HL-60/S4 (cell line): ENCODE data around the gene USP17L17.
"Not testable (repeated sequence)": the region's sequence is repeated elsewhere in the genome, so short reads cannot be mapped to it uniquely, and the experiment has no call there.

Source experiments
- in situ Hi-C: fragments of 300-500 bp; cut with MboI; formaldehyde crosslinking; loops from 2 replicates; pipeline ENCODE4 v1.14.3; 2022; ENCODE audit warnings: low sequenced_read_pairs

USP17L17 gene

GRCh38 chr4:9243579-9243978 lies at the start of gene USP17L17:
USP17L17 (plus strand) TSS chr4:9243879; CDS start chr4:9243879, 0 bp downstream.
- in situ Hi-C loops, result not testable (repeated sequence)

DNA sequence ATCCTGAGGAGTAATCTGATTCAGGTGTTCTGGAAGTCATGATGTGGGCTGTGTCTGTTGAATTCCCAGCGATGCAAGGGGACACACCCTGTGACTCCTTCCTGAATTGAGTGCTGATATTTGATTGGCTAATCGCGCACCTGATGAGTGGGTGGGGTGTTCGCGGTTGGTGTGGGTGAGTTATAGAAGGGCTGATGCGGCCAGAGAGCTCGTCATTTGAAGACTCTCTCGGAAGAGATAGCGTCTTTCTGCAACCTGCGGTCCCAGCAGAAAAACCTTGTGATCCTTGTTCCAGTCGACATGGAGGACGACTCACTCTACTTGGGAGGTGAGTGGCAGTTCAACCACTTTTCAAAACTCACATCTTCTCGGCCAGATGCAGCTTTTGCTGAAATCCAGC lies 33.3 kb upstream of the USP17L17 start, which contains the start of gene USP17L10:
Gene USP17L10, plus strand, starts transcription at position 301 of the 400 bp plus-strand sequence. Its CDS starts 0 bp downstream, at position 301.
- in situ Hi-C loops, result not testable (repeated sequence)

GRCh38 chr4:9214701-9215100 lies 29.0 kb upstream of the USP17L17 start:
- in situ Hi-C loops, result not testable (repeated sequence)

DNA sequence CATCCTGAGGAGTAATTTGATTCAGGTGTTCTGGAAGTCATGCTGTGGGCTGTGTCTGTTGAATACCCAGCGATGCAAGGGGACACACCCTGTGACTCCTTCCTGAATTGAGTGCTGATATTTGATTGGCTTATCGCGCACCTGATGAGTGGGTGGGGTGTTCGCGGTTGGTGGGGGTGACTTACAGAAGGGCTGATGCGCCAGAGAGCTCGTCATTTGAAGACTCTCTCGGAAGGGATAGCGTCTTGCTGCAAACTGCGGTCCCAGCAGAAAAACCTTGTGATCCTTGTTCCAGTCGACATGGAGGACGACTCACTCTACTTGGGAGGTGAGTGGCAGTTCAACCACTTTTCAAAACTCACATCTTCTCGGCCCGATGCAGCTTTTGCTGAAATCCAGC lies 28.6 kb upstream of the USP17L17 start, which contains the start of gene USP17L11:
Gene USP17L11, plus strand, starts transcription at position 301 of the 400 bp plus-strand sequence. Its CDS starts 0 bp downstream, at position 301.
- in situ Hi-C loops, result not testable (repeated sequence)

- in situ Hi-C loops, result not testable (repeated sequence)
These were observed 23.8 kb upstream of the USP17L17 start, which contains the start of gene USP17L12 for GRCh38 chr4:9219852-9220251. USP17L12 (plus strand) TSS chr4:9220152; CDS start chr4:9220152, 0 bp downstream.

DNA sequence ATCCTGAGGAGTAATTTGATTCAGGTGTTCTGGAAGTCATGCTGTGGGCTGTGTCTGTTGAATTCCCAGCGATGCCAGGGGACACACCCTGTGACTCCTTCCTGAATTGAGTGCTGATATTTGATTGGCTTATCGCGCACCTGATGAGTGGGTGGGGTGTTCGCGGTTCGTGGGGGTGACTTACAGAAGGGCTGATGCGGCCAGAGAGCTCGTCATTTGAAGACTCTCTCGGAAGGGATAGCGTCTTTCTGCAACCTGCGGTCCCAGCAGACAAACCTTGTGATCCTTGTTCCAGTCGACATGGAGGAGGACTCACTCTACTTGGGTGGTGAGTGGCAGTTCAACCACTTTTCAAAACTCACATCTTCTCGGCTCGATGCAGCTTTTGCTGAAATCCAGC lies 19.1 kb upstream of the USP17L17 start, which contains the start of gene USP17L13:
Gene USP17L13, plus strand, starts transcription at position 301 of the 400 bp plus-strand sequence. Its CDS starts 0 bp downstream, at position 301.
- in situ Hi-C loops, result not testable (repeated sequence)

DNA sequence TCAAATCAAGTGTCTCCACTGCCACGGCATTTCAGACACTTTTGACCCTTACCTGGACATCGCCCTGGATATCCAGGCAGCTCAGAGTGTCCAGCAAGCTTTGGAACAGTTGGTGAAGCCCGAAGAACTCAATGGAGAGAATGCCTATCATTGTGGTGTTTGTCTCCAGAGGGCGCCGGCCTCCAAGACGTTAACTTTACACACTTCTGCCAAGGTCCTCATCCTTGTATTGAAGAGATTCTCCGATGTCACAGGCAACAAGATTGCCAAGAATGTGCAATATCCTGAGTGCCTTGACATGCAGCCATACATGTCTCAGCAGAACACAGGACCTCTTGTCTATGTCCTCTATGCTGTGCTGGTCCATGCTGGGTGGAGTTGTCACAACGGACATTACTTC lies 13.4 kb upstream of the USP17L17 start:
- in situ Hi-C loops, result not testable (repeated sequence)

GRCh38 chr4:9234085-9234484 lies 9.6 kb upstream of the USP17L17 start, which contains the start of gene USP17L15:
USP17L15 (plus strand) TSS chr4:9234385; CDS start chr4:9234385, 0 bp downstream.
- in situ Hi-C loops, result not testable (repeated sequence)

- in situ Hi-C loops, result not testable (repeated sequence)
These were observed 5.2 kb upstream of the USP17L17 start for GRCh38 chr4:9238461-9238860.

DNA sequence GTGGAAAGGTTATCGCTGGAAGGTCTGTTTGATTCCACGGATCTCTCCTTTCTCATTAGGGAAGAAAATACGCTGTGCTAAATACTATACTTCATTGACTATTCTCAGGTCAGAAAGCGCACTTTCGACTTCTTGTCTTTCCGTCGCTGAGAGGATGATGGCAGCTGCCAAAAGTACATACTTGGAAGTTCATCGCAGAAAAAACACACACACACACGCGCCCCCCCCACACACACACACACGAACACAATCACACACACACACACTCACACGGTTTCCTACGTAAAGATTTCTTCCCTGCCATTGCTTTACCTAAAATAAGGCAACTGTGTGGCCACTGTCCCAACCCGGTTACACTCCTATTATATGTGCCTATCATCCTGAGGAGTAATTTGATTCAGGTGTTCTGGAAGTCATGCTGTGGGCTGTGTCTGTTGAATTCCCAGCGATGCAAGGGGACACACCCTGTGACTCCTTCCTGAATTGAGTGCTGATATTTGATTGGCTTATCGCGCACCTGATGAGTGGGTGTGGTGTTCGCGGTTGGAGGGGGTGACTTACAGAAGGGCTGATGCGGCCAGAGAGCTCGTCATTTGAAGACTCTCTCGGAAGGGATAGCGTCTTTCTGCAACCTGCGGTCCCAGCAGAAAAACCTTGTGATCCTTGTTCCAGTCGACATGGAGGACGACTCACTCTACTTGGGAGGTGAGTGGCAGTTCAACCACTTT lies 4.4 kb downstream of the USP17L17 start, which contains the start of gene USP17L18:
Gene USP17L18, plus strand, starts transcription at position 678 of the 728 bp plus-strand sequence. Its CDS starts 0 bp downstream, at position 678.
- in situ Hi-C loops, result not testable (repeated sequence)

DNA sequence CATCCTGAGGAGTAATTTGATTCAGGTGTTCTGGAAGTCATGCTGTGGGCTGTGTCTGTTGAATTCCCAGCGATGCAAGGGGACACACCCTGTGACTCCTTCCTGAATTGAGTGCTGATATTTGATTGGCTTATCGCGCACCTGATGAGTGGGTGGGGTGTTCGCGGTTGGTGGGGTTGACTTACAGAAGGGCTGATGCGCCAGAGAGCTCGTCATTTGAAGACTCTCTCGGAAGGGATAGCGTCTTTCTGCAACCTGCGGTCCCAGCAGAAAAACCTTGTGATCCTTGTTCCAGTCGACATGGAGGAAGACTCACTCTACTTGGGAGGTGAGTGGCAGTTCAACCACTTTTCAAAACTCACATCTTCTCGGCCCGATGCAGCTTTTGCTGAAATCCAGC lies 9.4 kb downstream of the USP17L17 start, which contains the start of gene USP17L19:
Gene USP17L19, plus strand, starts transcription at position 301 of the 400 bp plus-strand sequence. Its CDS starts 0 bp downstream, at position 301.
- in situ Hi-C loops, result not testable (repeated sequence)

- in situ Hi-C loops, result not testable (repeated sequence)
These were observed 14.1 kb downstream of the USP17L17 start, which contains the start of gene USP17L20 for GRCh38 chr4:9257824-9258223. USP17L20 (plus strand) TSS chr4:9258124; CDS start chr4:9258124, 0 bp downstream.

DNA sequence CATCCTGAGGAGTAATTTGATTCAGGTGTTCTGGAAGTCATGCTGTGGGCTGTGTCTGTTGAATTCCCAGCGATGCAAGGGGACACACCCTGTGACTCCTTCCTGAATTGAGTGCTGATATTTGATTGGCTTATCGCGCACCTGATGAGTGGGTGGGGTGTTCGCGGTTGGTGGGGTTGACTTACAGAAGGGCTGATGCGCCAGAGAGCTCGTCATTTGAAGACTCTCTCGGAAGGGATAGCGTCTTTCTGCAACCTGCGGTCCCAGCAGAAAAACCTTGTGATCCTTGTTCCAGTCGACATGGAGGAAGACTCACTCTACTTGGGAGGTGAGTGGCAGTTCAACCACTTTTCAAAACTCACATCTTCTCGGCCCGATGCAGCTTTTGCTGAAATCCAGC lies 18.9 kb downstream of the USP17L17 start, which contains the start of gene USP17L21:
Gene USP17L21, plus strand, starts transcription at position 301 of the 400 bp plus-strand sequence. Its CDS starts 0 bp downstream, at position 301.
- in situ Hi-C loops, result not testable (repeated sequence)

- in situ Hi-C loops, result not testable (repeated sequence)
These were observed 23.6 kb downstream of the USP17L17 start, which contains the start of gene USP17L22 for GRCh38 chr4:9267319-9267718. USP17L22 (plus strand) TSS chr4:9267619; CDS start chr4:9267619, 0 bp downstream.

- in situ Hi-C loops, result not testable (repeated sequence)
These were observed 28.0 kb downstream of the USP17L17 start for GRCh38 chr4:9271719-9272118.
